ENCODE measurements around the gene SPNS2. TPM values are rescaled to one million over a fixed set of nuclear protein-coding genes. Genes with fewer than 3 reads are reported as not detected.

Gene SPNS2
- total RNA-seq, 1 experiment from 2014 or later = 0.33 TPM

GRCh38 chr17:4449736-4450135, 48.9 kb upstream of the SPNS2 start:
- no peak overlapping the region for H2BK120ac ChIP-seq (ENCODE audit: low read depth, low read length, poor library complexity, severe bottlenecking)
- no peak for DNase-seq
- H2AFZ ChIP-seq (ENCODE audit: low read length) = no peak overlapping the region
- no peaks in the 10 kb centered on the region for H3K4me1 ChIP-seq (ENCODE audit: insufficient read depth, low read length)
- H3K79me2 ChIP-seq (ENCODE audit: insufficient read depth, low read length) = no peaks in the 10 kb centered on the region
- H3K79me1 ChIP-seq (ENCODE audit: insufficient read depth, low read depth, low read length, poor library complexity, severe bottlenecking) = no peaks in the 10 kb centered on the region
- no peak overlapping the region for H2BK20ac ChIP-seq (ENCODE audit: low read depth, low read length, poor library complexity, severe bottlenecking)
- H4K91ac ChIP-seq (ENCODE audit: insufficient read length, low read depth, low read length) = no peak overlapping the region
- no peak for TF ChIP-seq CTCF (conservative IDR thresholded peaks at IDR 0.05)
- H4K20me1 ChIP-seq (ENCODE audit: control insufficient read depth, insufficient read depth, insufficient read length) = no peaks in the 10 kb centered on the region
- no peak overlapping the region for H3K27ac ChIP-seq (ENCODE audit: insufficient read length, low read depth, low read length)
- H3K9ac ChIP-seq (ENCODE audit: extremely low read depth, insufficient read length, low read length) = no peak overlapping the region
- no peak overlapping the region for H3K56ac ChIP-seq (ENCODE audit: insufficient read length, low read depth, low read length)
- Mint-ChIP-seq H3K36me3 (ENCODE audit: insufficient read depth in 1 of 3, low read depth in 3 of 3) (no peaks in the 10 kb centered on the region), H3K4me1 (peaks cover 0 to 3% of the 10 kb centered on the region in 2 experiments; a peak in 1 of 4 replicates), H3K27me3 (ENCODE audit: low read depth) (peaks cover 20% of the 10 kb centered on the region), H3K4me3 (no peak overlapping the region), H3K9me3 (no peaks in the 10 kb centered on the region), H3K27ac (no peak overlapping the region)
- no peaks in the 10 kb centered on the region for H3K27me3 ChIP-seq (ENCODE audit: insufficient read depth, low read length)
- no peaks in the 10 kb centered on the region for H3K23me2 ChIP-seq (ENCODE audit: insufficient read length, low read depth, low read length, poor library complexity, severe bottlenecking)
- H2BK15ac ChIP-seq (ENCODE audit: low read depth, low read length) = no peak overlapping the region
- no peaks in the 10 kb centered on the region for H3K9me3 ChIP-seq (ENCODE audit: control insufficient read depth, low read depth, low read length)
- no peak overlapping the region for H4K5ac ChIP-seq (ENCODE audit: insufficient read length, low read depth, low read length)
- H4K8ac ChIP-seq (replicated peaks; ENCODE audit: insufficient read length, low read depth, low read length) = peak overlapping the region; percentile 38
- WGBS (ENCODE audit: extremely low coverage, insufficient read length, low lambda C conversion rate) = no CpG with 5 or more reads among the region's 11 CpGs
- H3K23ac ChIP-seq (ENCODE audit: insufficient read length, low read depth, low read length) = no peak overlapping the region
- H3K14ac ChIP-seq (ENCODE audit: insufficient read depth, low read length) = no peak overlapping the region
- H3K4ac ChIP-seq (ENCODE audit: low read depth, low read length) = no peak overlapping the region
- no peak overlapping the region for H3K18ac ChIP-seq (ENCODE audit: insufficient read length, low read depth, low read length)
- no peak overlapping the region for H3K4me2 ChIP-seq (ENCODE audit: insufficient read depth, insufficient read length, low read length)
- H2BK5ac ChIP-seq (ENCODE audit: insufficient read length, low read length) = no peak overlapping the region
- no peak overlapping the region for H2BK12ac ChIP-seq (ENCODE audit: insufficient read length, low read depth, low read length)
- H3T11ph ChIP-seq (ENCODE audit: low read length) = no peak overlapping the region
- H2AK5ac ChIP-seq (ENCODE audit: insufficient read length, low read length) = no peak overlapping the region
